Measurements from ENCODE around the gene PRKG2. TPM values are rescaled to one million over a fixed set of nuclear protein-coding genes. Genes with fewer than 3 reads are reported as not detected.

Gene PRKG2
- polyA plus RNA-seq, 2 of the 4 experiments (the other 2 are of a cell fraction), result 0.96 to 5.3 TPM

- H3K27ac ChIP-seq, result no peak overlapping the region
- FAIRE-seq (no peak), DNase-seq (ENCODE audit: low read depth in 1 of 2, low spot score in 1 of 2) (no peak), ATAC-seq (no peak)
- no peaks in the 10 kb centered on the region for H3K9me3 ChIP-seq
- H3K4me3 ChIP-seq, result no peak overlapping the region
- ChIA-PET POLR2A (no interaction called here), CTCF (interaction anchor here (1.2 kb wide), 1 partner anchor 148 kb away, joined by 3 read pairs; no protein-coding TSS in a partner anchor)
- TF ChIP-seq REST (IDR thresholded peaks at IDR 0.05) (no peak), PHF8 (IDR thresholded peaks at IDR 0.05; ENCODE audit: borderline replicate concordance, low read depth) (no peak), JUN (IDR thresholded peaks at IDR 0.05) (no peak), CBX2 (IDR thresholded peaks at IDR 0.05; ENCODE audit: borderline replicate concordance, low read depth) (no peak), MAX (IDR thresholded peaks at IDR 0.05) (no peak), RARB (CRISPR knock-in tag; IDR thresholded peaks at IDR 0.05) (no peak), E2F6 (IDR thresholded peaks at IDR 0.05; ENCODE audit: borderline replicate concordance, low read depth) (no peak), CHD2 (IDR thresholded peaks at IDR 0.05; ENCODE audit: low read length, partially characterized antibody) (no peak), HMGXB4 (CRISPR knock-in tag; IDR thresholded peaks at IDR 0.05; ENCODE audit: borderline replicate concordance) (no peak), HOXB13 (CRISPR knock-in tag; IDR thresholded peaks at IDR 0.05; ENCODE audit: low read depth) (no peak), FOXS1 (CRISPR knock-in tag; IDR thresholded peaks at IDR 0.05) (no peak), MAFK (IDR thresholded peaks at IDR 0.05; ENCODE audit: partially characterized antibody) (no peak), ELK1 (IDR thresholded peaks at IDR 0.05; ENCODE audit: low read depth, low read length) (no peak), FOSL2 (IDR thresholded peaks at IDR 0.05) (no peak), FOSL2 (CRISPR knock-in tag; IDR thresholded peaks at IDR 0.05) (no peak), KDM1A (IDR thresholded peaks at IDR 0.05; ENCODE audit: low read depth) (no peak), GATA3 (IDR thresholded peaks at IDR 0.05; ENCODE audit: borderline replicate concordance) (no peak)
- no peaks in the 10 kb centered on the region for H3K4me1 ChIP-seq
- no peak overlapping the region for H3K4me2 ChIP-seq
- 32% methylated on average over 3 of the region's 3 CpGs for WGBS (ENCODE audit: missing lambda C conversion rate)
These were observed 2.8 kb upstream of the PRKG2 start for GRCh38 chr4:81217779-81218178.

GRCh38 chr4:81215931-81216330 is 909 bp upstream of the PRKG2 start:
- ATAC-seq, result no peak
- POLR2A ChIA-PET, result no interaction called here
- Histone ChIP-seq H3K9me3 (no peaks in the 10 kb centered on the region), H3K4me2 (peak overlapping the region; percentile 96), H3K4me1 (no peaks in the 10 kb centered on the region), H3K27ac (no peak overlapping the region), H3K4me3 (peak overlapping the region; percentile 47; the same call in 2 of the 3 replicates)
- no peak for DNase-seq (ENCODE audit: low read depth in 1 of 2, low spot score in 1 of 2)
- no peak for FAIRE-seq
- TF ChIP-seq CHD4 (IDR thresholded peaks at IDR 0.05; ENCODE audit: borderline replicate concordance), result no peak
- no peak for TF ChIP-seq RFX5 (IDR thresholded peaks at IDR 0.05)
- no peak for TF ChIP-seq REST (IDR thresholded peaks at IDR 0.05)
- 83% methylated on average over 4 of the region's 4 CpGs for WGBS (ENCODE audit: missing lambda C conversion rate)
- CTCF ChIA-PET, result interaction anchor here (1.1 kb wide), 1 partner anchor 18 kb away, joined by 3 read pairs; no protein-coding TSS in a partner anchor
